ENCODE data around the gene FHIT.

FHIT gene

GRCh38 chr3:59758672-59759071 lies 1492.6 kb downstream of the FHIT start:
- no peak for DNase-seq (ENCODE audit: low read depth)
- TF ChIP-seq CTCF (conservative IDR thresholded peaks at IDR 0.05; ENCODE audit: low read depth, low read length): no peak

DNA sequence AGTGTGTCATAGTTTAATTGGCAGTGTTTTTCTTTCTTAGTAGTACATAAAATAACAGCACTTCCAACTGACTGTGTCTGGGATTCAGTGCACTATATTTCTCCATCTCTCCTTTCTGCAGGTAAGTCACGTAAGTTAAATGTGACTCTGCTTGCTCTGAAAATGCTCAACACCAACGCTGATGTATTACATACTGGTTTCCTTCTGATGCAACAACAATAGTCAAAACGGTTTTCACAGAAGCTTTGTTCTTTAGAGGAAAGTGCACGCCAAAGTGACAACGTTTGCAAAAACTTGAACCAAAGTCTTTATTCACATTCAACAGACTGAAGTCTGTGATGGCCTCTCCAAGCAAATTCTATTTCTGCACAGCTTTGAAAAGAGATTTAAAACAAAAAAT lies 1494.3 kb downstream of the FHIT start:
- no peak for TF ChIP-seq CTCF (conservative IDR thresholded peaks at IDR 0.05; ENCODE audit: low read depth, low read length)
- H3K4me3 ChIP-seq (ENCODE audit: low read depth, low read length): no peak overlapping the region
- no peak for DNase-seq (ENCODE audit: low read depth)

More at GRCh38 chr3:59758672-59759071, 1492.6 kb downstream of the FHIT start:
- H3K4me3 ChIP-seq (ENCODE audit: low read depth, low read length): no peak overlapping the region

DNA sequence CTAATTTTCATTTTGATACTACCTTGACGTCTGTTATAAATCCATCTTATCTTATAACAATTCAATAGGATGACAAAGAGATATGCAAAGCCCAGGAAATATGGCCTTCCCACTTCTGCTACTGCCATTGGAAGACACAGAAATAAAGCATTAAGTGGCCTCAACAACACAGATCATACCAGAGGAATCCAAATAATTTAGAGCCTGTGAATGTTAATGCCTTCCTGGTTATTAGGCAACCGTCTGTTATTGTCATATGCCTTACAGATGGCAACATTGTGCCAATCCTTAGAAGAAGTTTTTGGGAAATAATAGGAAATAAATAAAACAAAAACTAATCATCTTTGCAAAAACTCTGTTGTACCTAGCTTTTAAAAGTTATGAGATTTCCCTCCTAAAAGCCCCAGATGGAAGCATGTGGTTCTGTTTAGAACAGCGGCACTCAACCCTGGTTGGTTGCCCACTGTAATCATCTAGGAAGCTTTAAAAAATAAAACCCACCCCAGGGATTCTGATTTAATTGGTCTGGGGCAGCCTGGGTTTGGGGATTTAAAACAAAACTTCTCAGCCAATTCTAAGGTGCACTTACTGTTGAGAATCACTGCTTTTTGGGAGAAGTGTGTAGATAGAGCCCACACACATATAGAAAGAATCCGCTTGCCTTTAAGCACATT lies 1496.7 kb downstream of the FHIT start:
- DNase-seq (ENCODE audit: low read depth): no peak
- TF ChIP-seq CTCF (conservative IDR thresholded peaks at IDR 0.05; ENCODE audit: low read depth, low read length): no peak
- H3K4me3 ChIP-seq (ENCODE audit: low read depth, low read length): no peak overlapping the region

DNA sequence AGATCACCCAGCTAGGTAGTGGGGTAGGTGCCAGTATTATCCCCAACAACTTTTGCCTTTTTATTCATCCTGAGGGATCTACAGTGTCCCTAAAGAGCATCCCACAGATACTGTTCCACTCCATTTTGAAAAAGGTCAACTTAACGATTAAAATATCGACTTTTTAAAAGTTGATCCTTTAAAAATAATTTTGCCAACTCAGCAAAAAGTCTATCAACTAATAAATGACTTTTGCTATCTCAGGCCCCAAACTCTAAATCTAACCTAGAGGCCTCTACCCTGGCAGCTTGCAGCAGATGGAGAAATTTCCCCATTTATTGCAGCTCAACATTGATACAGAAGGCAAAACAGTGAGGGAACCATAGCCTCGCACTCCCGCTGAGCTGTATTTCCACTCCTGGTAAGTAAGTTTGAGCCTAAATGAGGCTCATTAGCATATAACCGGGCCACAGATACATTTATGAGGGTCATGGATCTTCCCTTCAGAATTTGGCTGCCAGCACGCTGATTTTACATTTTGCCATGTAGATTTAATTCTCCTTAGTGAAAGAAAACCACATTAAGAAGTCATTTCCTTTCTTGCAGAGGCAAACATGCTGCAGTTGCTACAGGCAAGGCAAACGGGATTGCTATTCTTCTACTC lies 1497.3 kb downstream of the FHIT start:
- no peak overlapping the region for H3K4me3 ChIP-seq (ENCODE audit: low read depth, low read length)
- no peak for DNase-seq (ENCODE audit: low read depth)
- no peak for TF ChIP-seq CTCF (conservative IDR thresholded peaks at IDR 0.05; ENCODE audit: low read depth, low read length)

GRCh38 chr3:59752925-59753324 lies 1498.3 kb downstream of the FHIT start:
- no peak for TF ChIP-seq CTCF (conservative IDR thresholded peaks at IDR 0.05; ENCODE audit: low read depth, low read length)
- no peak overlapping the region for H3K4me3 ChIP-seq (ENCODE audit: low read depth, low read length)
- no peak for DNase-seq (ENCODE audit: low read depth)

DNA sequence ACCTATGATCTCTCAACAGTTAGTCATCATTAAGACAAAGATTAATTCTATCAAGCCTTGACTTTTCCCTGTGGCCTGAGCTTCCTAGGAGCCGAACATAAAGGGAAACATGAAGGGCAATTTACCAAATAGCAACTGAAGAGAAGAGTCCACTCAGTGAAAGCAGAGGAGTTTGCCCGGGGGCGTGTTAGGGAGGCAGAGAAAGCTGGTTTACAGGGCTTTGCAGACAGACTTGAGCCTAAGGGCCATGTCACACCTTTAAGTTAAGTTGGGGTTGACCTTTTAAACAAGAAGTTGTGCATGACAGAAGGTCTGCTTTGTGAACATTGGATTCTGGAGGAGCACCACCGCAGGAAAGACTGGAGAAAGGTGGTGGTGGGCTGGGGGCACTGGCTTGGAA lies 1499.6 kb downstream of the FHIT start:
- TF ChIP-seq CTCF (conservative IDR thresholded peaks at IDR 0.05; ENCODE audit: low read depth, low read length): no peak
- H3K4me3 ChIP-seq (ENCODE audit: low read depth, low read length): no peak overlapping the region
- DNase-seq (ENCODE audit: low read depth): no peak

DNA sequence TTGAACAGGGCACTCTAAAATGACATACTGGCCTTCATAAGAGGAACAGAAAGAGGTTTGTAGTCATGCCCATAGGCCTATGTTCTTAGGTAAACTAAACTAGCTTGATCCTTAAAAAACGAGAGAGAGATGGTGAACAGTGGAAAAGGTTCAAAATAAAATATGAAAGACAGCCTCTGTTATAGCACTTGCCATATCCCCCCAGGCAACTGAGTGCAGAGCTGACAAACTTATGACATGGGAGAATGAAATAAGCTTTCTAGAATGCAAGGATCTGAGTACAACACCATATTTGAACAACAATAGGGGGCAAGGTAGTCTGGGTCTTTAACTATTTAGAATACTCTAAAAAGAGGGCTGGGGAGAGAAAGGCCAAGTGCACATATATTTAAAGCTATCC lies 1500.9 kb downstream of the FHIT start:
- DNase-seq (ENCODE audit: low read depth): no peak
- no peak overlapping the region for H3K4me3 ChIP-seq (ENCODE audit: low read depth, low read length)
- no peak for TF ChIP-seq CTCF (conservative IDR thresholded peaks at IDR 0.05; ENCODE audit: low read depth, low read length)
